ENCODE measurements around the gene EBF4. TPM values are rescaled to one million over a fixed set of nuclear protein-coding genes. Genes with fewer than 3 reads are reported as not detected.

Gene EBF4
- total RNA-seq, 1 experiment from 2014 or later = 11.4 TPM

- DNase-seq (ENCODE audit: low read depth, low spot score) (no peak), ATAC-seq (no peak)
- TF ChIP-seq EGR1 (IDR thresholded peaks at IDR 0.05; ENCODE audit: low read depth) = no peak
- TF ChIP-seq CBX3 (IDR thresholded peaks at IDR 0.05; ENCODE audit: low read depth) = no peak
- TF ChIP-seq YY1 (IDR thresholded peaks at IDR 0.05; ENCODE audit: extremely low read depth, insufficient replicate concordance, low read depth, low read length) = no peak
- TF ChIP-seq CTCF (IDR thresholded peaks at IDR 0.05 in 2 of 3, conservative IDR thresholded peaks at IDR 0.05 in 1 of 3; ENCODE audit: borderline replicate concordance in 1 of 3, insufficient read depth in 1 of 3, low read depth in 2 of 3, low read length in 2 of 3) = no peak
- TF ChIP-seq ZFX (IDR thresholded peaks at IDR 0.05) = no peak
- no peak for TF ChIP-seq ZNF274 (IDR thresholded peaks at IDR 0.05; ENCODE audit: low read depth, low read length)
- no peak for TF ChIP-seq SP1 (IDR thresholded peaks at IDR 0.05; ENCODE audit: low read depth)
- TF ChIP-seq EZH2phosphoT487 (IDR thresholded peaks at IDR 0.05; ENCODE audit: borderline replicate concordance) = no peak
- TF ChIP-seq ATF3 (IDR thresholded peaks at IDR 0.05) = no peak
- TF ChIP-seq SIN3A (IDR thresholded peaks at IDR 0.05; ENCODE audit: low read depth) = no peak
- TF ChIP-seq TCF7L2 (IDR thresholded peaks at IDR 0.05; ENCODE audit: borderline replicate concordance, extremely low read depth, insufficient read depth, insufficient read length) = no peak
- TF ChIP-seq JUND (IDR thresholded peaks at IDR 0.05) = no peak
- RAD21 ChIA-PET (ENCODE audit: low non-redundant PET in 1 of 2, low total read pairs in 2 of 2, uncharacterized antibody in 2 of 2, unreplicated experiment in 2 of 2) = no interaction called here
- no TSS peak for BruUV-seq (replicated peaks)
- no peaks in the 10 kb centered on the region for H3K9me3 ChIP-seq (ENCODE audit: control insufficient read depth in 1 of 2, insufficient read depth in 1 of 2, low read depth in 1 of 2, low read length in 2 of 2)
- H4K20me1 ChIP-seq (ENCODE audit: insufficient read depth) = no peaks in the 10 kb centered on the region
- no peak overlapping the region for H3K27ac ChIP-seq (ENCODE audit: low read depth, low read length)
- H3K4me2 ChIP-seq (ENCODE audit: low read length) = no peak overlapping the region
- no peak overlapping the region for H3K4me3 ChIP-seq (replicated peaks in 1 of 2; ENCODE audit: low read depth in 1 of 2, low read length in 2 of 2)
- peaks cover 8% of the 10 kb centered on the region; the same call in 1 of the 2 replicates for H3K27me3 ChIP-seq (ENCODE audit: insufficient read depth, low read length)
- no peak overlapping the region for H2AFZ ChIP-seq (ENCODE audit: low read depth, low read length, poor library complexity, severe bottlenecking)
- H3K79me2 ChIP-seq (ENCODE audit: insufficient read depth, low read length) = no peaks in the 10 kb centered on the region
- H3K9me2 ChIP-seq (ENCODE audit: insufficient read depth) = no peaks in the 10 kb centered on the region
- no peak overlapping the region for H3K9ac ChIP-seq (ENCODE audit: low read length)
- POLR2A ChIA-PET = no interaction called here
- no peaks in the 10 kb centered on the region for H3K36me3 ChIP-seq (ENCODE audit: control insufficient read depth in 1 of 2, insufficient read depth in 2 of 2, low read length in 2 of 2)
- CTCF ChIA-PET = no interaction called here
- intact Hi-C loops (cut with micrococcal nuclease) = no loop called here
- peaks cover 8 to 13% of the 10 kb centered on the region in 2 experiments; a peak in 3 of 4 replicates for H3K4me1 ChIP-seq (ENCODE audit: control insufficient read depth in 1 of 2, insufficient read depth in 2 of 2, low read length in 2 of 2)
Observed at GRCh38 chr20:2794866-2795447, 102.4 kb downstream of the EBF4 start.
